ENCODE data around the gene GALNT14.

DNA sequence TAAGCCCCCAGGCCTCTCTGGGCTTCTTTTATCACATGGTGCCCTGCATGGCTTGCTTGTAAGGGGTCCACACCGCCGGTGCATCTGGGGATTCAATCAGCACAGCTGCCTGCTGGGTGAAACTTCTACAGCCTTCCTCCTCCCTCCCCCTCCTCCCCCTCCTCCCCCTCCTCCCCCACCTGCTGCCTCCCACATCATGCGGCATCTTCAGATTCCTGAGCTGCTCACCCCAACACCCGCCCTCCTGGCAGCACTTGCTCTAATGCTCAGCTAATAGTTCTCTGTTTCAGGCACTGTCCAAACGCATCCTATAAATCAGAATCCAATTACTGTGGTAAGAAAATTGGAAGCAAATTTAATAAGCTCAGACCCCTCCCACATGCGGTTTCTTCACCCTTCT is 150.7 kb downstream of the GALNT14 start:
- TF ChIP-seq, protein P1, sequence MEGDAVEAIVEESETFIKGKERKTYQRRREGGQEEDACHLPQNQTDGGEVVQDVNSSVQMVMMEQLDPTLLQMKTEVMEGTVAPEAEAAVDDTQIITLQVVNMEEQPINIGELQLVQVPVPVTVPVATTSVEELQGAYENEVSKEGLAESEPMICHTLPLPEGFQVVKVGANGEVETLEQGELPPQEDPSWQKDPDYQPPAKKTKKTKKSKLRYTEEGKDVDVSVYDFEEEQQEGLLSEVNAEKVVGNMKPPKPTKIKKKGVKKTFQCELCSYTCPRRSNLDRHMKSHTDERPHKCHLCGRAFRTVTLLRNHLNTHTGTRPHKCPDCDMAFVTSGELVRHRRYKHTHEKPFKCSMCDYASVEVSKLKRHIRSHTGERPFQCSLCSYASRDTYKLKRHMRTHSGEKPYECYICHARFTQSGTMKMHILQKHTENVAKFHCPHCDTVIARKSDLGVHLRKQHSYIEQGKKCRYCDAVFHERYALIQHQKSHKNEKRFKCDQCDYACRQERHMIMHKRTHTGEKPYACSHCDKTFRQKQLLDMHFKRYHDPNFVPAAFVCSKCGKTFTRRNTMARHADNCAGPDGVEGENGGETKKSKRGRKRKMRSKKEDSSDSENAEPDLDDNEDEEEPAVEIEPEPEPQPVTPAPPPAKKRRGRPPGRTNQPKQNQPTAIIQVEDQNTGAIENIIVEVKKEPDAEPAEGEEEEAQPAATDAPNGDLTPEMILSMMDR (IDR thresholded peaks at IDR 0.05 in 8 of 11, conservative IDR thresholded peaks at IDR 0.05 in 3 of 11): no peak
- TF ChIP-seq POLR2AphosphoS5 (IDR thresholded peaks at IDR 0.05) (no peak), POLR2A (IDR thresholded peaks at IDR 0.05) (no peak)
